ENCODE measurements around the gene KCTD4.
"Not testable (repeated sequence)": the region's sequence is repeated elsewhere in the genome, so short reads cannot be mapped to it uniquely, and the experiment has no call there.

The KCTD4 gene

DNA sequence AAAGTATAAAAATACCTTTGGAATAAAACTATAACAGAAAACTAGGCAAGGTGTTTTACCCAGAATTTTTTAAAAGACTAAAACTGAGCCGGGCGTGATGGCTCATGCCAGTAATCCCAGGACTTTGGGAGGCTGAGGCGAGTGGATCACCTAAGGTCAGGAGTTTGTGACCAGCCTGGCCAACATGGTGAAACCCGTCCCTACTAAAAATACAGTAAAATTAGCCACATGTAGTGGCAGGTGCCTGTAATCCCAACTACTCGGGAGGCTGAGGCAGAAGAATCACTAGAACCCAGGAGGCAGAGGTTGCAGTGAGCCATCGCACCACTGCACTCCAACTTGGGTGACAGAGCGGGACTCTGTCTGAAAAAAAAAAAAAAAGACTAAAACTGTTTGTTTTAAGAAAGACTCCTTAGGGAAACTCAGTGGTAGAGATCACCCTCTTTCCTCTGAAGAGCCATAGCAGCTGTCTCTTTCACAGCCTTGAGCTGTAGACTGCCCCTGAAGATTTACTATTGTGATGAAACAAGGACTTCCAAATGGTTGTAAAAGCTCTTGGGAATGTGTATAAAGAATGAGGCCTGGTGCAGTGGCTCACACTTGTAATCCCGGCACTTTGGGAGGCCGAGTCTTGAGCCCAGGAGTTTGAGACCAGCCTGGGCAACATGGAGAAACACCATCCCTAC, 14.7 kb upstream of the KCTD4 start:
- no peak for DNase-seq

DNA sequence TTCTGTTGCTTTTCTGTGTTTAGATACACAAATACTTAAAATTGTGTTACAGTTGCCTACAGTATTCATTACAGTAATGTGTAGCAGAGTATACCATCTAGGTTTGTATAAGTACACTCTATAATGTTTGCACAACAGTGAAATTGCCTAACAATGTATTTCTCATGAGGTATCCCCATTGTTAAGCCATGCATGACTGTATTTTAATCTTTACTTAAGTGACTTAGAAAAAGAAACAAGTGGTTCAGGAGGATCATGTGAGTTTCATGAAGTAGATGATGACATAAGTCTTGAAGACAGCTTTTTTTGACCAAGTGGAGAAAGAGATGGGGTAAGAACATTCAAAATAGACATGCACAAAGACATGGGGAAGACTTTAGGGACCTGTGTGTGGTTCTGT, 8.4 kb upstream of the KCTD4 start:
- DNase-seq = no peak

DNA sequence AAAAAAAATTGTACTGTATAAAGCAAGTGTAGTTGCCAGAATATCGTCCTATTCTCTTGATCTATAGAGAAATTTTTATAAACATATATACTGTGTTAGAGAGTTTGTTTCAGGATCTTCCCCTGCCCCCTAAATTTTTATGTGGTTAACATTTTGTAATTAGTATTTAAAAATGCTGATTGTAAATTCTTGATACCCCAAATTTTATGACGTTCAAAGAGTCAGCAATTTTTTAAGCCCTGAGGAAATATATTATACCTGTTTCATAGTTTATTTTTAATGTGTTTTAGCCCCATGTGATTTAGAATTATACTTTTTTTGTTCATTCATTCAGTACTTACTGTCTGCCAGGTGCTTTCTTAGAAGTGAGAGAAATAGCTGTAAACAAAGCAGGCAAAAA, 7.3 kb upstream of the KCTD4 start:
- DNase-seq = no peak

DNA sequence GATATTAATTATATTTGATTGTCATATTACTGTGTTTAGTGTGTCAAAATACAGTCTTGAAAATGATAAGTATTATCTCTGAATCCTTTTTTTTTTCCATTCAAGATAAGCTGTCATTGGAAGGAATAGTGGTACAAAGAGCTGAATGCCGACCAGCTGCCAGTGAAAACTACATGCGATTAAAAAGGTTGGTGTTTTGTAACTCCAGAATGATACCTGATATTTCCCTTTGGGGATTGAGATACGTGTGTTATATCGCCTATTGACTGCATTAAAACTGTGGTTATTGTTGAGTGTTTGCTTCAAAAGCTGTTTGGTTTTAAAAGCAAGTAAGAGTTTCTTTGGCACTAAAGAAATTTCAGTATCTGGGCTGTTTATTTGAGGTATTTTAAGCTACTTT, 6.5 kb upstream of the KCTD4 start:
- DNase-seq = no peak

DNA sequence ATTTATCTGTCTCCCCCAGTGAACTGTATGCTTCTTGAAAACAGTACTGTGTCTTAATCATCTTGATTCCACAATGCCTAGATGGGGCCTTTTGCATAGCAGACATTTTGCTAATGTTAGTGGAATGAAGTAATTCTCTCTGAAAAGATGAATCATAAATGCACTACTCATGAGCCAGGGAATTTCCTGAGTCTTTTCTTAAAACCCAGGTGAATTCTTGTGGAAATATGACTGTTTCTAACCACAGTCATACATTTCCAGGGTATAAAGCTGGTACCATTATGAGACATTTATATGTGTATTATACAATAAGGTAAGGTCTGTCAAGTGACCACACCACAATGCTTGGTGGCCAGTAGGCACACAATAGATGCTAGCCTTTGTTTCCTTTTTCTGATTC, 5.5 kb upstream of the KCTD4 start:
- no peak for DNase-seq

DNA sequence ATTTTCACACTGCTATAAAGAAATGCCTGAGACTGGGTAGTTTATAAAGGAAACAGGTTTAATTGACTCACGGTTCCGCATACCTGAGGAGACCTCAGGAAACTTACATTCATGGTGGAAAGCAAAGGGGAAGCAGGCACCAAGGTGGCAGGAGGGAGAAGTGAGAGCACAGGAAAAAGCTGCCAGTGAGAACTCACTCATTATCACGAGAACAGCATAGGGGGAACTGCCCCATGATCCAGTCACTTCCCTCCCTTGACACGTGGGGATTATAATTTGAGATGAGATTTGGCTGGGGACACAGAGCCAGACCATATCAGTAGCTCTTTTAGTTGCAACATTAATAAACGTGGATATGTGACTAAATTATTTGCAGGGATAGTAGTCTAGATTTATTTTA, 4.3 kb upstream of the KCTD4 start:
- no peak for DNase-seq

DNA sequence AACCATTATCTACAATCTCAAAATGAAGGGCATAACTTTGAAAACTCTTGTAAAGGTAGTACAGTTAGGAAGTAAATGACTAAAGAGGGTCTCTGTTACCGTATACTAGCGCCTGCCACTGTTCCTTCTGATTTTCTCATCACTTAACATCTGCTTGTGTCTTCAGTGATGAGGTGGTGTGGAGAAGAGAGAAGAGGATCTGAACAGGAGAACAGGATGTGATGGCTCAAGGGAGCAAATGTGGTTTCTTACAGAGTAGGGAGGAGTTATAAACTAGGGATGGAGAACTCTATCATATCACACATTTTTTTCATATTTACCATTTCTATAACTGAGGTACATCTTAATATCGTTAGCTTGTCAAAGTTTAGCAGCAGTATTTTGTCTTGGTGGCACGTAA, 1.1 kb downstream of the KCTD4 start:
- no peak for DNase-seq

DNA sequence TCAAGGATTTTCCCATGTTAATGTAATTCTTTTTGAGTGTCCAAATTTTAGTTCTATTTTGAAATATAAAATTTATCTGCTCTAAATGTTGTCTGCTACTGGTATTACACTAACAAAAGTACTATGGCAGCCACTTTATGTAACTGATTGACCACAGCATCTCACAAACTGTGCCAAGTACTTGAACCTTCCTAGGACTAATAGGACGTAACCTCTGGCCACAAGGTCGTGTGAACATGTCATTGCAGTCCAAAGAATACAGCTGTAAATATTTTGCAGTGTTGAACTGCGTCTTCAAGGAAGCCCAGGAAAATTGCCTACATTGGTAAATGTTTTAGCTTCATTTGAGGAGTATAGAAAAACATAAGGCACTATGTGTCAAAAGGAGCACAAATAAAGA, 1.9 kb downstream of the KCTD4 start:
- DNase-seq = no peak

DNA sequence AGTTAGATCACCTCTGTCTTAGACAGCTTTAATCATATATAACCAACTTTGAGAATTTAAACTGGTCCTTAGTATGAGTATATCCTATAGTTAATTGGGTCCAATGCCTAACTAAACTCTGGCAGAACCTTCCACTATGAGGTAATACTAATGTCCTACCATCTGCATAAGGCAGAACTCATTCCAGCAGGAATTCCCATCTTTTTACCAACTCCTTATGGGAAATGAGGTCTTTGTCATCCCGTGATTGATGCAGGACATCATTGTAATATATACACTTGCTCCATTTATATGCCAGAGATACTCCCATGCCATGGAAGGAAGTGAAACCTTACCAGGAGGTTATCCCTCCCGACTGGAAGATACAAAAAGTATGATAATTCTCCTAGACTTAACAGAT, 2.8 kb downstream of the KCTD4 start:
- DNase-seq = no peak

DNA sequence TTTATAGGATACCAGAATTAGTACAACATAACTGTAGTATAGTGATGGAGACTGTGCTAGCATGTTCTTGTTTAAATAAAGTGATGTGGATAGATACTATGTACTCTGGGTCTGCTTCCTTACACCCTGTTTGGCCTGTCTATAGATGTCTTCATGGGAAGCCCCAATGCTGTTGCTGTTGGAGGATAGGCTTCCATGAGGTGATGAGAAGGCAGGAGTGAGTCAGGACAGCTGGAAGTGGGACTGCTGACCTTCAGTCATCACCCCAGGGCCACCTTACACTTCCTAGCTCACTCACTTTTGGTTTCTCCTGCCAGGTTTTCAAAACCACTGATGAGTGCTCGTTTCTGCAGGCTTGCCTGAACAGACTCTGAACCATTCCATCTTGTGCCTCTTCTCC, 4.2 kb downstream of the KCTD4 start:
- DNase-seq = no peak

DNA sequence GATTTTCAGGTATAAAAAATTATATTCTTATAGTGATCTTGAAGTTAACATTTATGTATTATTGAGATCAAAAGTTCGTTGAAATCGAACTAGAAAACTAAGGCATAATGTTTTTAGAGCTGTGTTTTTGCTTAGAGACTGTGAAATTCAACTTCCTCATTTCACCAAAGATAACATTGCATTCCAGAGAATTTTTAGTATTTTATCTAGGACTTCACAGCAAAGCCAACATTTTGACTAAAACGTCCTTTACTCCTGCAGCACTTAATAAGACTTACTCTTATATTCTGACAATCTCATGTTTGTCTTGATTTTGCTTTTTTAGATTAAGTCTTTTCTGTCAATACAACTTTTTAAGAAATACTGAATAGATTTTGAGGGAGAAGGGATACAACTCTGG, 4.7 kb downstream of the KCTD4 start:
- no peak for DNase-seq

DNA sequence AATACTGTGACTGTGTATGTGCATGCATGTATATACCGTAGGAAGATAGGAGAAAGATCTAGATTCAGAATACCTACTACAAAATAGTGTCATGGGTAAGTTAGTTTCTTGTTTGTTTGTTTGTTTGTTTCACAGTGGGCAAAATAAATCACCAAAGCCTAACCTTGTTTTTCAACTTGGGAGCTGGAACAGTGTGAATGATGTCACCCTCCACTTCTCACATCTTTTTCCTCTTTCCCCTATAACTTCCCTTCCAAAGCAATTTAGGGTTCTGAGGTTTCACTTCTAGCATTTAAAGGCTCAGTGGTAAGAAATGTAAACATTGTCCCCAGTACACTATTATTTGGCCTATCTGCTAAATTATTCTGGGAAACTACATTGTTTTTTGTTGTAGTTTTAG, 5.4 kb downstream of the KCTD4 start:
- no peak for DNase-seq

DNA sequence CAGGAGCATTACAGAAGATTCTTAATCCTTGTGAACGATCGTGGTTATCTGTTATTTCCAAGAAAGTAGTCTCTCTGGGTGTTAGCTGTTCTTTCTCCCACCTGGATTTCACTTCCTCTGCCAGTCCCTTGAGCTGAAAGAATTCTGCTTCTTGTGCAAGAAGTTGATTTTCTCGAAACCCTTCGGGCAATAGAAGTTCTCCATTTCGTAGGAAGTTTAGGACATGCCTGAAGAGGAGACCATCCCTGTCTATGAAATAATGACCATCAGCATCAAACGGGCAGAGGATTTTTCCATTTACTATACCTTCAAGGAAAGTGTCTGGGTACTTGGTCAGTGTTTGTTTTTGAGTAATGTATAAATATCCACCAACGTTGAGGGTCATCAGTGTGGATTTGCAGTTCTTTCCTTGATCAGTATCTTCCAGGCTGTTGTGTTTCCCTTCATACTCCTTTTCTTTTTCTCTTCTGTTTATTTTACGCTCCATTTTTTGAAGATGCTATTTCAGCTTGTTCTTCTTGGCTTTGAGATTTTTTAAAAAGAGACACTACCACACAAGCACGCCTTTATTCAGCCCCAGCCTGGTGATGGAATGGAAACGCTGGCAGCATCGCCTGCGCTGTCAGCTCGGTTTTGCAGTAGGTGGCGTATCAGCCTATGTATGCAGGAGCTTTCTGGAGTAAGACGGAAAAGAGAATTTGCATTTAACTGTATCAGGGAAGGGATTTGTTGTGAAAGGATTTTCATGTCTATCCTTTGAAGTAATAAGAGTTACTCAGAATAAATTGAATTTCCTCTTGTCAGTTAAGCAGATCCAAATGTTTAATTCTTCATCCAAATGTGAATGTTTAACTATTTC, 6.5 kb downstream of the KCTD4 start:
- DNase-seq = no peak

DNA sequence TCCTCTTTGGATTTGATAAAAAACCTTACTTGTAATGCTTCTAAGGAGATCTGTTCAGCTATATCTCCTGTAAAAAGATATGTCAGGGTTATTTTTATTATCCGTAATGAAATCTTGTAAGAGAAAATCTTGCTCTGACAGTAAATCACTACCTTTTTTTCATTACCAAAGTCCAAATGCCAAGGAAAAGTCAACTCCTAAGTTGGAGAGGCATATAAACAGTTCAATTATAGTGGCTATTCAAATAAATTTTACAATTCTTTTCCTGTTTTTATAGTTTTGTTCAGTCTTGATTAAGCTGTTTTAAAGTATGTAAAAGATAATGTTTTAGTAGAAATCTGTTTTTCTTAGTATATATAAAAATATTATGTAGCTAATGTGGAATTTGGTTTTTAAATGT, 9.0 kb downstream of the KCTD4 start:
- DNase-seq = no peak

DNA sequence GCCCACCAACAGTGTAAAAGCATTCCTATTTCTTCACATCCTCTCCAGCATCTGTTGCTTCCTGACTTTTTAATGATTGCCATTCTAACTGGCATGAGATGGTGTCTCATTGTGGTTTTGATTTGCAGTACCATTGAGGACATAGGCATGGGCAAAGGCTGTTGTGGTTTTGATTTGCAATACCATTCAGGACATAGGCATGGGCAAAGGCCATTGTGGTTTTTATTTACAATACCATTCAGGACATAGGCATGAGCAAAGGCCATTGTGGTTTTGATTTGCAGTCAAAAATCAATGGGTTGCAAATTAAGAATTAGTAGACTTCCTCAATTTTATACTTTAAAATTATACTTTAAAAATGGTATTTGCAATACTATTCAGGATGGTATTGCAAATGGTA, 11.3 kb downstream of the KCTD4 start:
- DNase-seq = not testable (repeated sequence)

DNA sequence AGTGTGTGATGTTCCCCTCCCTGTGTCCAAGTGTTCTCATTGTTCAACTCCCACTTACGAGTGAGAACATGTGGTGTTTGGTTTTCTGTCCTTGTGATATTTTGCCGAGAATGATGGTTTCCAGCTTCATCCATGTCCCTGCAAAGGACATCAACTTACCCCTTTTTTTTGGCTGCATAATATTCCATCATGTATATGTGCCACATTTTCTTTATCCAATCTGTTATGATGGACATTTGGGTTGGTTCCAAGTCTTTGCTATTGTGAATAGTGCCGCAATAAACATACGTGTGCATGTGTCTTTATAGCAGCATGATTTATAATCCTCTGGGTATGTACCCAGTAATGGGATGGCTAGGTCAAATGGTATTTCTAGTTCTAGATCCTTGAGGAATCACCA, 11.8 kb downstream of the KCTD4 start:
- DNase-seq = not testable (repeated sequence)

DNA sequence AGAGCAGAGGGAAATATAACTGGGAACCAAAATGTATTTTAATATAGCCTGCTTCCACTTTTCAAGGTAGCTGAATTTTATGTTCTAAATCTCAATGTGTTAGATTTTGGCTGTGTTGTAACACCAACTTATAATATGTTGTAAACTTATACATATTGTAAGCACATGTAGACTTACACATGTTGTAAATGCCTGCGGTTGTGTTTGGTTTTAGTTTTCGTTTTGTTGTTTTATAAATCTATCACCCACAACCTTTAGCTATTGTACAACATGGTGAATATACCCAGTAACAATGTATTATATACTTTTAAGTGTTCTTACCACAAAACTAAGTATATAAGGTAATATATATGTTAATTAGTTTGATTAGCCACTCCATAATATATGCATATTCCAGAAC, 15.6 kb downstream of the KCTD4 start:
- DNase-seq = no peak

DNA sequence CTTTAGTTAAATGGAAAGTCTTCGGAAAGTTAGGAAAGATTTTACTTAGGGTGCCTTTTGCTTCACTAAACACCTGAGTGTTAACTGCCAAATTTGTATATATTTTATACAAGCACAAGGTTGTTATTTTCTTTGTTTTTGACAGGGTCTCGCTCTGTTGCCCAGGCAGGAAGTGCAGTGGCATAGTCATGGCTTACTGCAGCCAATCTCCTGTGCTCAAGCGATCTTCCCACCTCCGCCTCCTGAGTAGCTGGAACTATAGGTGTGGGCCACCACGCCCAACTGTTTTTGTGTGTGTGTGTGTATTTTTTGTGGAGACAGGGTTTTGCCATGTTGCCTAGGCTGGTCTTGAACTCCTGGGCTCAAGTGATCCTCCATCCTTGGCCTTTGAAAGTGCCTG, 16.2 kb downstream of the KCTD4 start:
- DNase-seq = no peak

DNA sequence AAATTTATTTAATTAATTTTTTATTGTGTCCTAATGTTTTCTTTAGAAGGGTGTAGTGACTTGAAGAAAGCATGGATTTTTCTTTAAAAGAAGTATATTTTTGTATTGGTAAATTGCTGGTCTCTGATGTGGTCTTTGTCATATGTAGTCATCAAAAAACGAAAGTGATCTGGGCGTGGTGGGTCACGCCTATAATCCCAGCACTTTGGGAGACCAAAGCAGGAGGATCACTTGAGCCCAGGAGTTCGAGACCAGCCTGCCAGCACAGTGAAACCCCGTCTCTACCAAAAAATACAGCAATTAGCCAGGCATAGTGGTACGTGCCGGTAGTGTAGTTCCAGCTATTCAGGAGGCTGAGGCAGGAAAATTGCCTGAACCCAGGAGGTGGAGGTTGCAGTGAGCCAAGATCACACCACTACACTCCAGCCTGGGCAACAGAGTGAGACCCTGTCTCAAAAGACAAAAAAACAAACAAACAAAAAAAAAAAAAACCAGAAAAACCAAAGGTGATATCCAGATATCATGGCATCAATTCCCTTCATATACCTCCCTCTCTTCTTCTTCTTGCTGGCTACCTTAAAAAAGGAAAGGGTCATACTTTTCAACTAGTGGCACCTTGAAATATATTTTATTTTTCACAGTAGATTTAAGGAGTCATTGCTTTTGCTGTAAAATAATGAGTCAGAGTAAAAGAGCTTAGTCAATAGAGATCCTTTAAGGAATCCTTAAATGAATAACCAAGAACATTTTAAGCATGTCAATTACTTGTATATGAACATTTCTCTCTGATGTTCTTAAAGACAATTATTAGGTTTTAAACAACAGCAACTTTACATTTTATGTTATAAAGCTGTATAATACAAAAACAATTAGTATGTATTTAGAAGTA, 19.9 kb downstream of the KCTD4 start:
- no peak for DNase-seq

DNA sequence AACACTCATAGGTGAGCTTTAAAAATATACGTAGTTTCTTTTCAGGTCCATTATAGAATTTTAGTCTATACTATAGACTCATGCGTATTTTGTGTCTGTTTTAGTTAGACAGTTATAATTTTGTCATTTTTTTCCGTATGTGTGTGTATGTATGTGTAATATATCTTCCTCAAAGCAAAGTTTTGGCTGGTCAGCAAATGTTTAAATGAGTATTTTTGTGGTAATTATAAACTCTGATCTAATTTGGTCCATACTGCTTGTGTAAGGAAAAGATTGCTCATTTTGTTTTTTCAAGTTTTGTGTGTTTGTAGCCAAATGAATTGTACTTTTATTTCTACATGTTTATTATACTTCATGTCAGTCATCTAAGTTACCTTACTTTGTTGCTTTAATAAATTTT, 20.5 kb downstream of the KCTD4 start:
- no peak for DNase-seq

DNA sequence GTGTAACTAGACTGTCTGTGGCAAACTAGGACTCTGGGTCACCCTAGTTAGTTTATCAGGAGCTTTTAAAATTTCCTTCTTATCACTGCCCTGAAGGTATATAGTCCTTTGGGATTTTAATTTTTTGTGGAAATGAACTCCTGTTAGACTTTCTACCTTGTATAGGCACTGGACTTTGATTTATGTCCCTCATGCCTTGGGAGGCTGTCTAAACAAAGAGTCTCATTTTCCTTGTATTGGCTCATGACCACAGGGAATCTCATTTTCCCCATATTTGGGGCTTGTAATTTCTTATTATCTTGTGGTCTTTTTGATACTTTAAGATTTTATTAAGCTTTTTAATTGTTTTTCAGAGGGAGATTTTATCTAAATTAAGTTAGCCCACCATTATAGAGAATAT, 21.4 kb downstream of the KCTD4 start:
- DNase-seq = no peak

DNA sequence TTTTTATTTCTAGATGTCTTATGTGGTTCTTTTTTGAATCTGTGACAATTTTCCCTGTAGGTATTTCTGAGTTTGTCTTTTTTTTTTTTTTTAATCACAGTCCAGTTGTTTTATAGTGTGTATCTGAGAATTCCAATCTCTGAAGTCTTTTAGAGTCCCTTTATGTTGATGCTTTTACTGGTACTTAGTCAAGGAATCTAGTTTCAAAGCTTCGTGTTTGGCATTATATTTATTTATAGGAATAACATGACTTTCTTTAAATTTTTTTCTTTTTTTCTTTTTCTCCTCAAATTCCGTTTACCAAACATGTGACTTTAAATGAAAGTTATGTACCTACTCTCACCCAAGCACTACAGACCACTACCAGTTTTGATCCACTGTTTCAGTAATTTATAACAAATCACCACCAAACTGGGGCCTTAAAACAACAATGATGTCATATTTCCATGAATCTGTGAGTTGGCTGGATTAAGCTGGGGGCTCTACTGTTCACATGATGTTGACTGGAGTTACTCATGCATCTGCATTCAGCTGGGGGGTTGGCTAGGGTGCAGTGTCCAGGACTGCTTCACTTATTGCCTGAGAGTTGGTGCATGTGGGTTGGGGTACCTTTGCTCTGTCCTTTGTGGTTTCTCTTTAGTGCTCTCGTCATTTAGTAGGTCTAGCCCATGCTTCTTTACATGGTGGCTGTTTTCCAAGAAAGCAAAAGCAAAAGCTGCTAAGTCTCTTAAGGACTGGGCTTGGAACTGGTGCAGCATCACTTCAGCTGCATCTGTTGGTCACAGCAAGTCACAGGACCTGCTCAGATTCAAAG, 22.3 kb downstream of the KCTD4 start:
- no peak for DNase-seq

DNA sequence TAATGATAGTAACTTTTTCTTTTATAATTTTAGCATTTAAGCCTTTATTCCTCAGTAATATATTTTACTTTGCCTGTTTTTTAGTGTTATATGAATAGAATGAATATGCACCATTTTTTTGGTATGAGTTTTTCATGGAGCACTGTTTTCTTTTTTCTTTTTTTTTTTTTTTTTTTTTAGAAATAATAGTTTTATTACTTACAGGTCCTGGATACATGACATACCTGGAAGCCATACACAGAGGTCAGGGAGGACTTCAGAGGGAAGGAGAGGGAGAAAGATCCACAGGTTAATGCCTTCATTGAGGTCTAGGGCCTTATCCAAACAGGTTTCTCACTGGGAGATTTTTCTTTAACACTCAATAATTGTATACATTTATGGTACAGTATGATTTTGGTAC, 26.4 kb downstream of the KCTD4 start:
- DNase-seq = no peak

Measured in NCI-H510A (cell line).